SK-N-SH (cell line): ENCODE results near the gene ERC1. TPM values are rescaled to one million over a fixed set of nuclear protein-coding genes. Genes with fewer than 3 reads are reported as not detected.

Experiments used
- CTCF ChIA-PET: fragments of 300-600, 350-600 bp; formaldehyde crosslinking; extraction: SDS; loops from one replicate; lab custom pipeline; 2021; lab: Yijun Ruan, JAX
- POLR2A ChIA-PET: fragments of 350-600 bp; sonication (Branson Sonifier 250); formaldehyde crosslinking; extraction: SDS; loops from one replicate; lab custom pipeline; 2020; ENCODE audit warnings: antibody characterized with exemption, inconsistent platforms; lab: Yijun Ruan, JAX
- DNase-seq: peaks from one replicate; pipeline ENCODE4 v3.0.0; 2012
- H2AFZ ChIP-seq: fragments of 200-600 bp; sonication (generic); 2 replicates; pipeline ENCODE4 v1.8.1; 2016; ENCODE audit warnings: antibody characterized with exemption, mild to moderate bottlenecking, low read depth
- H3F3A ChIP-seq: fragments of 200-600 bp; sonication (generic); replicated peaks from 2 replicates; pipeline ENCODE3; 2016; ENCODE audit warnings: antibody characterized with exemption, mild to moderate bottlenecking; ENCODE audit not compliant: insufficient read depth
- H3K27ac ChIP-seq, 2 experiments: fragments of 200-500 bp in 1 of 2; fragments of 200-600 bp in 1 of 2; sonication (Bioruptor generic) in 1 of 2; sonication (generic), shearing (Covaris generic) in 1 of 2; 2 replicates each; pipeline versions ENCODE4 v1.5.1 to v1.6.1; 2014 to 2016; ENCODE audit warnings: low read depth in 2 of 2, inconsistent platforms in 1 of 2, low read length in 1 of 2, mild to moderate bottlenecking in 1 of 2, mixed read lengths in 1 of 2
- H3K27me3 ChIP-seq: fragments of 200-600 bp; sonication (generic), shearing (Covaris generic); 2 replicates; pipeline ENCODE4 v1.6.1; 2016; ENCODE audit warnings: mixed run types; ENCODE audit not compliant: insufficient read depth
- H3K36me3 ChIP-seq, 2 experiments: fragments of 200-500 bp in 1 of 2; fragments of 200-600 bp in 1 of 2; sonication (Bioruptor generic) in 1 of 2; sonication (generic) in 1 of 2; replicated peaks in 1 of 2; 2 replicates each; pipeline versions ENCODE3 to v1.5.1; 2014 to 2016; ENCODE audit warnings: low read length in 1 of 2, mild to moderate bottlenecking in 1 of 2; ENCODE audit not compliant: insufficient read depth in 2 of 2, control insufficient read depth in 1 of 2
- H3K4me1 ChIP-seq, 2 experiments: fragments of 200-500 bp in 1 of 2; fragments of 200-600 bp in 1 of 2; sonication (Bioruptor generic) in 1 of 2; sonication (generic), shearing (Covaris generic) in 1 of 2; 2 replicates each; pipeline versions ENCODE4 v1.5.1 to v1.6.1; 2014 to 2016; ENCODE audit warnings: low read depth in 1 of 2, low read length in 1 of 2, mixed run types in 1 of 2; ENCODE audit not compliant: insufficient read depth in 2 of 2, control insufficient read depth in 1 of 2
- H3K4me2 ChIP-seq: fragments of 200-600 bp; sonication (generic), shearing (Covaris generic); 2 replicates; pipeline ENCODE4 v1.6.1; 2017; ENCODE audit warnings: mixed run types
- H3K4me3 ChIP-seq, 2 experiments: fragments of 200-500 bp in 1 of 2; fragments of 200-600 bp in 1 of 2; sonication (Bioruptor generic) in 1 of 2; sonication (generic), shearing (Covaris generic) in 1 of 2; 2 replicates each; pipeline versions ENCODE4 v1.5.1 to v1.8.1; 2014 to 2016; ENCODE audit warnings: low read depth in 2 of 2, inconsistent platforms in 1 of 2, low read length in 1 of 2, mild to moderate bottlenecking in 1 of 2, mixed read lengths in 1 of 2, moderate library complexity in 1 of 2
- H3K79me2 ChIP-seq: fragments of 200-600 bp; sonication (generic); 2 replicates; pipeline ENCODE4 v1.8.1; 2017; ENCODE audit warnings: mild to moderate bottlenecking; ENCODE audit not compliant: insufficient read depth
- H3K9ac ChIP-seq: fragments of 200-600 bp; sonication (generic); 2 replicates; pipeline ENCODE4 v1.6.1; 2017; ENCODE audit warnings: mixed run types
- H3K9me2 ChIP-seq: fragments of 200-600 bp; sonication (generic); 2 replicates; pipeline ENCODE4 v1.6.1; 2017; ENCODE audit warnings: mixed run types
- H3K9me3 ChIP-seq: fragments of 200-600 bp; sonication (generic); 2 replicates; pipeline ENCODE4 v1.6.1; 2017; ENCODE audit warnings: mixed run types, mild to moderate bottlenecking, moderate library complexity
- H4K20me1 ChIP-seq: fragments of 200-600 bp; sonication (generic); 2 replicates; pipeline ENCODE4 v1.6.1; 2017; ENCODE audit warnings: mild to moderate bottlenecking, mixed run types; ENCODE audit not compliant: insufficient read depth
- CHD2 ChIP-seq: fragments of 150-350 bp; IDR thresholded peaks from 2 replicates; pipeline ENCODE4 v1.6.1; 2018; ENCODE audit warnings: low read length; ENCODE audit not compliant: partially characterized antibody
- CTCF ChIP-seq: fragments of 200-600 bp; sonication (generic); IDR thresholded peaks from 2 replicates; pipeline ENCODE4 v1.6.1; 2017; ENCODE audit warnings: antibody characterized with exemption, mild to moderate bottlenecking, moderate library complexity
- ELF1 ChIP-seq: IDR thresholded peaks from 2 replicates; pipeline ENCODE4 v1.4.0; 2012
- EP300 ChIP-seq, 2 experiments: IDR thresholded peaks; 2 replicates each; pipeline versions ENCODE4 v1.4.0 to v1.6.1; 2012; ENCODE audit warnings: borderline replicate concordance in 1 of 2, low read depth in 1 of 2, low read length in 1 of 2
- EZH2phosphoT487 ChIP-seq: fragments of 200-600 bp; sonication (generic); IDR thresholded peaks from 2 replicates; pipeline ENCODE4 v1.6.1; 2017; ENCODE audit warnings: low read depth, mixed run types, mild to moderate bottlenecking, antibody characterized with exemption, moderate library complexity, borderline replicate concordance
- FOSL2 ChIP-seq: IDR thresholded peaks from 2 replicates; pipeline ENCODE4 v1.4.0; 2012; ENCODE audit warnings: low read depth, mild to moderate bottlenecking, moderate library complexity, borderline replicate concordance
- FOXJ3 ChIP-seq: sonication (generic); formaldehyde crosslinking; IDR thresholded peaks from 2 replicates; pipeline ENCODE4 v1.5.1; 2020; ENCODE audit warnings: mild to moderate bottlenecking, missing genetic modification reagents
- GABPA ChIP-seq: IDR thresholded peaks from 2 replicates; pipeline ENCODE4 v1.4.0; 2012; ENCODE audit warnings: low read depth, mild to moderate bottlenecking
- GATA2 ChIP-seq: sonication (generic); formaldehyde crosslinking; IDR thresholded peaks from 2 replicates; pipeline ENCODE4 v1.5.0; 2020; ENCODE audit warnings: mild to moderate bottlenecking, missing genetic modification reagents
- JUND ChIP-seq: IDR thresholded peaks from 2 replicates; pipeline ENCODE4 v1.4.0; 2012
- MXI1 ChIP-seq: IDR thresholded peaks from 2 replicates; pipeline ENCODE4 v1.6.1; 2012; ENCODE audit warnings: mild to moderate bottlenecking, low read depth, low read length, improper control_type of control experiment
- NFIC ChIP-seq: IDR thresholded peaks from 2 replicates; pipeline ENCODE4 v1.4.0; 2012; ENCODE audit warnings: borderline replicate concordance
- PBX3 ChIP-seq: IDR thresholded peaks from 2 replicates; pipeline ENCODE4; 2012
- RFX5 ChIP-seq: IDR thresholded peaks from 2 replicates; pipeline ENCODE4 v1.6.1; 2012; ENCODE audit warnings: mild to moderate bottlenecking, improper control_type of control experiment, low read length
- TAF1 ChIP-seq: IDR thresholded peaks from 2 replicates; pipeline ENCODE4 v1.6.1; 2012; ENCODE audit warnings: low read depth, mild to moderate bottlenecking, low read length, moderate library complexity, borderline replicate concordance
- TCF12 ChIP-seq: IDR thresholded peaks from 2 replicates; pipeline ENCODE4 v1.4.0; 2012
- ZBTB33 ChIP-seq: IDR thresholded peaks from 2 replicates; pipeline ENCODE4 v1.4.0; 2012; ENCODE audit warnings: low read depth, borderline replicate concordance
- WGBS: methylation state at CpG from one replicate; pipeline ENCODE4 v1.1.6; 2017; ENCODE audit warnings: low lambda C conversion rate; 5-methylcytosine and 5-hydroxymethylcytosine counted together
- polyA plus RNA-seq, 3 experiments: library from polyadenylated mRNA; depleted of rRNA; stranded (reverse); fragments of >200 nt; gene quantifications; 2 replicates each; pipeline ENCODE4 v1.2.3, GENCODE V29; 2012

Gene ERC1
- polyA plus RNA-seq, 1 of the 3 experiments (the other 2 are of a cell fraction): 7.5 TPM

GRCh38 chr12:1525858-1526257 is 534.8 kb downstream of the ERC1 start (continued):
- TF ChIP-seq CHD2: no peak
- TF ChIP-seq GABPA: no peak
- no peak for TF ChIP-seq ELF1

GRCh38 chr12:1527789-1528188 is 536.8 kb downstream of the ERC1 start:
- ChIA-PET CTCF (interaction anchor here (1.6 to 2.4 kb wide), 2 partner anchors 56 to 410 kb away, joined by 5 to 8 read pairs; no protein-coding TSS in a partner anchor), POLR2A (no interaction called here)
- Histone ChIP-seq H3K79me2 (peaks cover 34% of the 10 kb centered on the region), H3K27me3 (no peaks in the 10 kb centered on the region), H2AFZ (no peak overlapping the region; the same call in 1 of the 2 replicates), H3K27ac (peak overlapping the region in 1 of 2 experiments; percentile 53; a peak in 2 of 4 replicates), H3K4me3 (no peak overlapping the region), H3K4me1 (peaks cover 0 to 9% of the 10 kb centered on the region in 2 experiments; a peak in 3 of 4 replicates), H3K9me2 (no peaks in the 10 kb centered on the region), H3K4me2 (peak overlapping the region; percentile 64), H3F3A (no peaks in the 10 kb centered on the region), H4K20me1 (peaks cover 14% of the 10 kb centered on the region; the same call in 1 of the 2 replicates), H3K9ac (no peak overlapping the region), H3K36me3 (no peaks in the 10 kb centered on the region), H3K9me3 (no peaks in the 10 kb centered on the region)
- WGBS: 15% methylated on average over 3 of the region's 4 CpGs
- peak; percentile 29; the same call in 1 of the 2 replicates for TF ChIP-seq PBX3
- peak in 1 of 2 experiments; percentile 31; a peak in 1 of 4 replicates for TF ChIP-seq EP300 (IDR thresholded peaks at IDR 0.05; ENCODE audit: borderline replicate concordance in 1 of 2, low read depth in 1 of 2, low read length in 1 of 2)
- TF ChIP-seq JUND: peak; percentile 30; the same call in 1 of the 2 replicates
- peak; percentile 57; the same call in 1 of the 2 replicates for TF ChIP-seq NFIC
- TF ChIP-seq TCF12: peak; percentile 71
- TF ChIP-seq CTCF: no peak
- peak; percentile 51; the same call in 1 of the 2 replicates for TF ChIP-seq FOSL2
- no peak for TF ChIP-seq CHD2
- no peak for DNase-seq

- Histone ChIP-seq H3K27ac (no peak overlapping the region), H3F3A (no peaks in the 10 kb centered on the region), H3K4me2 (peak overlapping the region; percentile 93), H4K20me1 (peaks cover 24% of the 10 kb centered on the region), H3K9ac (no peak overlapping the region), H3K79me2 (peaks cover 44% of the 10 kb centered on the region), H3K27me3 (no peaks in the 10 kb centered on the region), H3K4me3 (no peak overlapping the region), H3K4me1 (peaks cover 7 to 14% of the 10 kb centered on the region in 2 experiments; a peak in 3 of 4 replicates), H3K9me2 (no peaks in the 10 kb centered on the region), H3K9me3 (no peaks in the 10 kb centered on the region), H3K36me3 (no peaks in the 10 kb centered on the region), H2AFZ (no peak overlapping the region)
- no peak for DNase-seq
- ChIA-PET POLR2A (no interaction called here), CTCF (interaction anchor here (1.1 to 2.4 kb wide), 3 partner anchors 55 to 411 kb away, joined by 3 to 8 read pairs (median 5); no protein-coding TSS in a partner anchor)
- WGBS: 96% methylated on average over 3 of the region's 3 CpGs
- TF ChIP-seq FOSL2 (no peak), ELF1 (no peak), RFX5 (no peak), CHD2 (no peak), JUND (no peak), TAF1 (no peak), NFIC (no peak), MXI1 (no peak), FOXJ3 (CRISPR knock-in tag) (no peak), EZH2phosphoT487 (no peak), ZBTB33 (no peak), CTCF (no peak), GATA2 (CRISPR knock-in tag) (no peak)
Observed at GRCh38 chr12:1528791-1529190, 537.8 kb downstream of the ERC1 start.
